HepG2 (cell line): ENCODE results near the gene CASKIN1. TPM values are rescaled to one million over a fixed set of nuclear protein-coding genes. Genes with fewer than 3 reads are reported as not detected.
A peak's percentile ranks its signal among the peaks of the same experiment; 100 is the strongest.

Experiments used
- CAMTA2 ChIP-seq: sonication (generic); formaldehyde crosslinking; IDR thresholded peaks from 2 replicates; pipeline ENCODE4 v1.4.0; 2020; ENCODE audit warnings: mild to moderate bottlenecking, missing genetic modification reagents, borderline replicate concordance
- CENPT ChIP-seq: sonication (generic); formaldehyde crosslinking; IDR thresholded peaks from 2 replicates; pipeline ENCODE4 v1.8.0; 2022; ENCODE audit warnings: low read depth, mild to moderate bottlenecking, moderate library complexity, missing genetic modification reagents
- CHD4 ChIP-seq: fragments of 200-600 bp; sonication (generic); IDR thresholded peaks from 2 replicates; pipeline ENCODE4 v1.7.0; 2017; ENCODE audit warnings: mild to moderate bottlenecking, low read length, borderline replicate concordance
- CREB3 ChIP-seq: sonication (generic); formaldehyde crosslinking; IDR thresholded peaks from 2 replicates; pipeline ENCODE4 v1.5.0; 2020; ENCODE audit warnings: missing genetic modification reagents
- GZF1 ChIP-seq: sonication (generic); formaldehyde crosslinking; IDR thresholded peaks from 2 replicates; pipeline ENCODE4 v1.5.1; 2020; ENCODE audit warnings: mild to moderate bottlenecking, missing genetic modification reagents
- MIXL1 ChIP-seq: IDR thresholded peaks from 2 replicates; pipeline ENCODE4 v1.6.1; 2016
- NFE2L1 ChIP-seq: sonication (generic); formaldehyde crosslinking; IDR thresholded peaks from 2 replicates; pipeline ENCODE4 v1.4.0; 2020; ENCODE audit warnings: missing genetic modification reagents, mild to moderate bottlenecking, borderline replicate concordance
- NR2F6 ChIP-seq, 2 experiments: IDR thresholded peaks; 2 replicates each; pipeline ENCODE4 v1.6.1; 2016; ENCODE audit warnings: antibody characterized with exemption in 1 of 2, mild to moderate bottlenecking in 1 of 2
- PCBP1 ChIP-seq: fragments of 200-400 bp; formaldehyde crosslinking; IDR thresholded peaks from 2 replicates; pipeline ENCODE4 v1.6.1; 2017; ENCODE audit warnings: mild to moderate bottlenecking, low read depth, low read length, borderline replicate concordance
- PREB ChIP-seq: sonication (generic); formaldehyde crosslinking; IDR thresholded peaks from 2 replicates; pipeline ENCODE4 v1.4.0; 2020; ENCODE audit warnings: missing genetic modification reagents
- TEAD2 ChIP-seq: sonication (generic); formaldehyde crosslinking; IDR thresholded peaks from 2 replicates; pipeline ENCODE4 v1.9.0; 2021; ENCODE audit warnings: missing genetic modification reagents
- ZBTB34 ChIP-seq: sonication (generic); formaldehyde crosslinking; IDR thresholded peaks from 2 replicates; pipeline ENCODE4 v1.8.0; 2022; ENCODE audit warnings: mild to moderate bottlenecking, missing genetic modification reagents
- ZMAT3 ChIP-seq: sonication (generic); formaldehyde crosslinking; conservative IDR thresholded peaks from 2 replicates; pipeline ENCODE4 v1.7.0; 2021; ENCODE audit warnings: missing genetic modification reagents
- ZNF124 ChIP-seq: sonication (generic); formaldehyde crosslinking; IDR thresholded peaks from 2 replicates; pipeline ENCODE4 v1.4.0; 2020; ENCODE audit warnings: missing genetic modification reagents
- ZNF224 ChIP-seq: sonication (generic); formaldehyde crosslinking; IDR thresholded peaks from 2 replicates; pipeline ENCODE4 v1.5.0; 2020; ENCODE audit warnings: mild to moderate bottlenecking, missing genetic modification reagents
- ZNF263 ChIP-seq: sonication (generic); formaldehyde crosslinking; IDR thresholded peaks from 2 replicates; pipeline ENCODE4 v1.4.0; 2020; ENCODE audit warnings: missing genetic modification reagents
- ZNF432 ChIP-seq: sonication (generic); formaldehyde crosslinking; IDR thresholded peaks from 2 replicates; pipeline ENCODE4 v1.5.0; 2020; ENCODE audit warnings: missing genetic modification reagents, mild to moderate bottlenecking, borderline replicate concordance
- ZNF451 ChIP-seq: sonication (generic); formaldehyde crosslinking; IDR thresholded peaks from 2 replicates; pipeline ENCODE4 v1.5.0; 2020; ENCODE audit warnings: mild to moderate bottlenecking, missing genetic modification reagents
- ZNF557 ChIP-seq: sonication (generic); formaldehyde crosslinking; IDR thresholded peaks from 2 replicates; pipeline ENCODE4 v1.4.0; 2020; ENCODE audit warnings: missing genetic modification reagents
- ZSCAN9 ChIP-seq: IDR thresholded peaks from 2 replicates; pipeline ENCODE4 v1.6.1; 2016; ENCODE audit warnings: borderline replicate concordance
- polyA plus RNA-seq, 8 experiments: library from polyadenylated mRNA; depleted of rRNA in 3 of 8; stranded (reverse) in 7 of 8; unstranded in 1 of 8; fragments of >200 nt; fragmentation: Illumina TruSeq in 4 of 8; extraction: Trizol in 4 of 8; gene quantifications; 2 replicates each; pipeline versions ENCODE4 v1.2.1 to v1.2.3, GENCODE V29; 2011 to 2016; ENCODE audit warnings: low read depth in 4 of 8, missing spikeins in 1 of 8, mixed read lengths in 1 of 8; ENCODE audit not compliant: insufficient read depth in 1 of 8
- total RNA-seq, 5 experiments: library from RNA; depleted of rRNA; stranded (reverse); fragments of >200 nt; fragmentation: Illumina TruSeq; extraction: Trizol; gene quantifications; 2 replicates each; pipeline ENCODE4 v1.2.3, GENCODE V29; 2016; ENCODE audit warnings: low read depth in 1 of 5
- TF ChIP-seq, protein P1 (sequence below): sonication (generic); formaldehyde crosslinking; IDR thresholded peaks from 2 replicates; pipeline ENCODE4 v1.5.1; 2020; ENCODE audit warnings: missing genetic modification reagents, mild to moderate bottlenecking, borderline replicate concordance
- TF ChIP-seq, protein P2 (sequence below): sonication (generic); IDR thresholded peaks from 2 replicates; pipeline ENCODE4 v1.6.1; 2016; ENCODE audit warnings: low read depth, borderline replicate concordance

The CASKIN1 gene
- total and polyA plus RNA-seq, 2 of the 13 experiments (the other 11 are each of a cell fraction or from before 2014, with no cell fraction given): 1.2 to 2.2 TPM

- TF ChIP-seq, protein P1, sequence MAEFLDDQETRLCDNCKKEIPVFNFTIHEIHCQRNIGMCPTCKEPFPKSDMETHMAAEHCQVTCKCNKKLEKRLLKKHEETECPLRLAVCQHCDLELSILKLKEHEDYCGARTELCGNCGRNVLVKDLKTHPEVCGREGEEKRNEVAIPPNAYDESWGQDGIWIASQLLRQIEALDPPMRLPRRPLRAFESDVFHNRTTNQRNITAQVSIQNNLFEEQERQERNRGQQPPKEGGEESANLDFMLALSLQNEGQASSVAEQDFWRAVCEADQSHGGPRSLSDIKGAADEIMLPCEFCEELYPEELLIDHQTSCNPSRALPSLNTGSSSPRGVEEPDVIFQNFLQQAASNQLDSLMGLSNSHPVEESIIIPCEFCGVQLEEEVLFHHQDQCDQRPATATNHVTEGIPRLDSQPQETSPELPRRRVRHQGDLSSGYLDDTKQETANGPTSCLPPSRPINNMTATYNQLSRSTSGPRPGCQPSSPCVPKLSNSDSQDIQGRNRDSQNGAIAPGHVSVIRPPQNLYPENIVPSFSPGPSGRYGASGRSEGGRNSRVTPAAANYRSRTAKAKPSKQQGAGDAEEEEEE: no peak
- no peak for TF ChIP-seq MIXL1 (CRISPR knock-in tag)
- TF ChIP-seq GZF1 (CRISPR knock-in tag): no peak
- no peak for TF ChIP-seq PREB (CRISPR knock-in tag)
- TF ChIP-seq ZNF451 (CRISPR knock-in tag): peak; percentile 80
- TF ChIP-seq CREB3 (CRISPR knock-in tag): no peak
- TF ChIP-seq ZNF124 (CRISPR knock-in tag): no peak
- TF ChIP-seq ZNF224 (CRISPR knock-in tag): no peak
- no peak for TF ChIP-seq ZMAT3 (CRISPR knock-in tag)
- TF ChIP-seq TEAD2 (CRISPR knock-in tag): no peak
- TF ChIP-seq NFE2L1 (CRISPR knock-in tag): no peak
- no peak for TF ChIP-seq ZNF432 (CRISPR knock-in tag)
- no peak for TF ChIP-seq NR2F6 (IDR thresholded peaks at IDR 0.05)
- peak; percentile 58 for TF ChIP-seq NR2F6 (CRISPR knock-in tag; IDR thresholded peaks at IDR 0.05)
- no peak; the same call in 1 of the 2 replicates for TF ChIP-seq ZNF263
- no peak for TF ChIP-seq PCBP1
- TF ChIP-seq ZSCAN9: no peak
- no peak for TF ChIP-seq CENPT (CRISPR knock-in tag)
- no peak for TF ChIP-seq ZNF557 (CRISPR knock-in tag)
- TF ChIP-seq, protein P2, sequence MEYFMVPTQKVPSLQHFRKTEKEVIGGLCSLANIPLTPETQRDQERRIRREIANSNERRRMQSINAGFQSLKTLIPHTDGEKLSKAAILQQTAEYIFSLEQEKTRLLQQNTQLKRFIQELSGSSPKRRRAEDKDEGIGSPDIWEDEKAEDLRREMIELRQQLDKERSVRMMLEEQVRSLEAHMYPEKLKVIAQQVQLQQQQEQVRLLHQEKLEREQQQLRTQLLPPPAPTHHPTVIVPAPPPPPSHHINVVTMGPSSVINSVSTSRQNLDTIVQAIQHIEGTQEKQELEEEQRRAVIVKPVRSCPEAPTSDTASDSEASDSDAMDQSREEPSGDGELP: 0 out of 2 replicates have a peak, but pooled peaks have one; percentile 21
- peak; percentile 48; the same call in 1 of the 2 replicates for TF ChIP-seq ZBTB34 (CRISPR knock-in tag)
- no peak for TF ChIP-seq CAMTA2 (CRISPR knock-in tag)
- no peak for TF ChIP-seq CHD4
These were observed 14.3 kb upstream of the CASKIN1 start, which contains the start of gene BRICD5 (continued) for GRCh38 chr16:2210386-2211365.
